ENCODE measurements around the gene PLAC1.

DNA sequence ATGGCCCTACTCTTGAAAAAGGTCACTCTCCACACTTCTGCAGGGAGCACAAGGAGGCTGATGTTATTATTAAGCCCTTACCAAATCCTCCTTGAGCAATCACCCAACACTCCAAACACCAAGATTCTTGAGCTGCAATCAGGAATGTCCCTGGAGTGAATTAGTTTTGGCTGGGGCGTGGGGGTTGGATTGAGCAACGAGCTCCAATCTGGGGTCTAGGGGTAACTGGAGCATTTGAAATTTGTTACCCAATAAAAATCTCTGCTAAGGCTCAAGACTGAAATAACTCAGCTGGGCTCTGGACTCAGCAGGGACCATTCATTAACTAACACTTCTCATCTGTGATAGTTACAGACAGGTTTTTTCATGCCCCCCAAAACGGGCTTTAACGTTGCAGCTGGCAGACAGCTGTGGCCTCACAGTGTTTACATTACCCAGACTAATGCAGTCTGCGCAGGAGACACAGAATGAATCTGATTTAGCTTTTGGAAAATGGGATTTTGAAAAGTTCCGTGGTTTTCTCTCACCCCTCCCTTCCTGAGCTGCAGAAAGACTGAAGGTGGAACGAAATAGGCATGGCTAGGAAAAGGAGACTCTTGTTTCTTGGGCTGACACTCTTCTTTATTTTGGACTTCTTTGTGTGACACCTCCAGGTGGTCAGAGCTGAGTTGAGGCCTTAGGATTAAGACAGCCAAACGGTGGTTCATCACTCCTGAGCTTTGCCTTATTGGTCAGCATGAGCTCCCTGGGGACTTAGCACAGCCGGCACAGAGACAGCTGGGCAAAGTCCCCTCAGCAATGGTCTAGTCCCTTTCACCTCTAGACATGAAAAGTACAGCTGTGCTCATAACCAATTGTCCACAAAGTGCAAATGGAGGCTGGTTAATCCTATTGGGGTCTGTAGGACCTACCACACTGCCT lies 26.6 kb downstream of the PLAC1 start:
- TF ChIP-seq, protein P1, sequence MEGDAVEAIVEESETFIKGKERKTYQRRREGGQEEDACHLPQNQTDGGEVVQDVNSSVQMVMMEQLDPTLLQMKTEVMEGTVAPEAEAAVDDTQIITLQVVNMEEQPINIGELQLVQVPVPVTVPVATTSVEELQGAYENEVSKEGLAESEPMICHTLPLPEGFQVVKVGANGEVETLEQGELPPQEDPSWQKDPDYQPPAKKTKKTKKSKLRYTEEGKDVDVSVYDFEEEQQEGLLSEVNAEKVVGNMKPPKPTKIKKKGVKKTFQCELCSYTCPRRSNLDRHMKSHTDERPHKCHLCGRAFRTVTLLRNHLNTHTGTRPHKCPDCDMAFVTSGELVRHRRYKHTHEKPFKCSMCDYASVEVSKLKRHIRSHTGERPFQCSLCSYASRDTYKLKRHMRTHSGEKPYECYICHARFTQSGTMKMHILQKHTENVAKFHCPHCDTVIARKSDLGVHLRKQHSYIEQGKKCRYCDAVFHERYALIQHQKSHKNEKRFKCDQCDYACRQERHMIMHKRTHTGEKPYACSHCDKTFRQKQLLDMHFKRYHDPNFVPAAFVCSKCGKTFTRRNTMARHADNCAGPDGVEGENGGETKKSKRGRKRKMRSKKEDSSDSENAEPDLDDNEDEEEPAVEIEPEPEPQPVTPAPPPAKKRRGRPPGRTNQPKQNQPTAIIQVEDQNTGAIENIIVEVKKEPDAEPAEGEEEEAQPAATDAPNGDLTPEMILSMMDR (IDR thresholded peaks at IDR 0.05; ENCODE audit: low read length): no peak
- no peak for TF ChIP-seq EZH2 (IDR thresholded peaks at IDR 0.05; ENCODE audit: borderline replicate concordance, low read length)
